DND-41 (cell line): ENCODE measurements around the gene NOC4L.

Experiments
- ATAC-seq: fragments of 200-7000 bp; cut with Tn5 transposase; 3 replicates; pipeline ENCODE4 v1.9.1; 2021; ENCODE audit warnings: low read depth; ENCODE audit not compliant: insufficient read depth
- DNase-seq: peaks from one replicate; pipeline ENCODE4 v3.0.0-alpha.2; 2020
- H2AFZ ChIP-seq: 2 replicates; pipeline ENCODE4 v1.6.0; 2012; ENCODE audit warnings: low read depth, low read length
- H3K27ac ChIP-seq: 2 replicates; pipeline ENCODE4 v1.5.1; 2012; ENCODE audit warnings: low read length, inconsistent platforms
- H3K27me3 ChIP-seq: fragments of 200-600 bp; sonication (generic); 2 replicates; pipeline ENCODE4 v1.6.0; 2012; ENCODE audit warnings: low read length, mild to moderate bottlenecking, inconsistent platforms; ENCODE audit not compliant: insufficient read depth, poor library complexity
- H3K36me3 ChIP-seq: 2 replicates; pipeline ENCODE4 v1.5.1; 2012; ENCODE audit warnings: low read length, inconsistent platforms; ENCODE audit not compliant: insufficient read depth
- H3K4me1 ChIP-seq: 2 replicates; pipeline ENCODE4 v1.5.1; 2012; ENCODE audit warnings: mild to moderate bottlenecking, low read length; ENCODE audit not compliant: insufficient read depth
- H3K4me2 ChIP-seq: 2 replicates; pipeline ENCODE4 v1.6.0; 2012; ENCODE audit warnings: mild to moderate bottlenecking, moderate library complexity, low read length, inconsistent platforms; ENCODE audit not compliant: insufficient read depth
- H3K4me3 ChIP-seq, 2 experiments: fragments of 200-600 bp in 1 of 2; shearing (Covaris generic) in 1 of 2; 2 replicates each; pipeline ENCODE4 v1.5.1; 2012 to 2016; ENCODE audit warnings: inconsistent platforms in 2 of 2, low read length in 2 of 2, mild to moderate bottlenecking in 2 of 2, low read depth in 1 of 2, moderate library complexity in 1 of 2
- H3K79me2 ChIP-seq: 2 replicates; pipeline ENCODE4 v1.6.0; 2012; ENCODE audit warnings: low read length, inconsistent platforms; ENCODE audit not compliant: insufficient read depth
- H3K9ac ChIP-seq: 2 replicates; pipeline ENCODE4 v1.6.0; 2012; ENCODE audit warnings: low read depth, mild to moderate bottlenecking, inconsistent platforms, low read length, moderate library complexity
- H3K9me3 ChIP-seq: 2 replicates; pipeline ENCODE4 v1.5.1; 2012; ENCODE audit warnings: low read length, moderate library complexity, mild to moderate bottlenecking, inconsistent platforms; ENCODE audit not compliant: insufficient read depth, severe bottlenecking
- H4K20me1 ChIP-seq: 2 replicates; pipeline ENCODE4 v1.6.0; 2012; ENCODE audit warnings: low read length; ENCODE audit not compliant: insufficient read depth
- CTCF ChIP-seq: IDR thresholded peaks from 2 replicates; pipeline ENCODE4 v1.5.1; 2012; ENCODE audit warnings: borderline replicate concordance, low read length, moderate library complexity, mild to moderate bottlenecking; ENCODE audit not compliant: poor library complexity, severe bottlenecking; ENCODE audit errors: extremely low read depth
- EZH2 ChIP-seq: IDR thresholded peaks from 3 replicates; pipeline ENCODE4 v1.6.1; 2012; ENCODE audit warnings: borderline replicate concordance, low read depth, mild to moderate bottlenecking, moderate library complexity, low read length, inconsistent platforms; ENCODE audit not compliant: severe bottlenecking

NOC4L gene

GRCh38 chr12:132105467-132105866 lies 38.8 kb upstream of the NOC4L start:
- Histone ChIP-seq H3K4me2 (no peak overlapping the region), H3K4me1 (no peaks in the 10 kb centered on the region), H3K9ac (no peak overlapping the region), H3K4me3 (no peak overlapping the region), H4K20me1 (peaks cover 22% of the 10 kb centered on the region), H3K27ac (no peak overlapping the region), H3K36me3 (peaks cover 58% of the 10 kb centered on the region), H2AFZ (no peak overlapping the region), H3K79me2 (peaks cover 16% of the 10 kb centered on the region), H3K27me3 (no peaks in the 10 kb centered on the region), H3K9me3 (no peaks in the 10 kb centered on the region)
- no peak for TF ChIP-seq EZH2
- no peak for TF ChIP-seq CTCF
- DNase-seq (no peak), ATAC-seq (no peak)

- ATAC-seq (no peak), DNase-seq (no peak)
- peaks cover 61% of the 10 kb centered on the region for H3K36me3 ChIP-seq
Observed at GRCh38 chr12:132106921-132107320, 37.3 kb upstream of the NOC4L start.

DNA sequence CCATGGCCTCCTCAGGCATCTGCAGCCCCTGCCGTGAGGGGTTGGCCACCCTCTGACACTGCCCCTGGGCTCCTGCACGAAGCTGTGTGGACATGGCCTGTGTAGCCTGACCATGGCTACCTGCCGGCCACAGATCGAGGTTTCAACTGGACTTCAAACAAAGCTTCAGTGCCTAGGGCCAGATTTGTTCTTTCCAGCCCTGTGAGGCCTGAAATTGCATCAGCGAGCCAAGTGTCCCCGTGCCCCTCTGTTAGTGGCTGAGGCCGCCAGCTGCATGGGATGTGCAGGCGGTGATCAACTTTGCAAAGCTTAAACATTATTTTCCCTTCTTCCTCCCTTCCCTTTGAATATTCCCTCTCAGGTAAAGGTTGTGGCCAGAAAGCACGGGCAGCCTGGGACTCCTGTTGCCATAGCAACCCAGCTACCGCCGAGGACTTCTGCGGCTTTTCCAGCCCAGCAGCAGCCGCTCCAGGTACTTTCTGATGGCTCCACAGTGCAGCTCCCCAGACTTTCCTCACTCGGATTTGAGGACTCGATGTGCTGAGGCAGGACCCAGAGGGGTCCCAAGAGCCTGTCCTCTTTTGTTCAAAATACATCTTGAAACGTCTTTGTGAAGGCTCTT lies 35.9 kb upstream of the NOC4L start:
- TF ChIP-seq CTCF (no peak), EZH2 (no peak)
- Histone ChIP-seq H2AFZ (no peak overlapping the region), H3K9me3 (no peaks in the 10 kb centered on the region), H3K4me1 (no peaks in the 10 kb centered on the region), H3K79me2 (peaks cover 5% of the 10 kb centered on the region; the same call in 1 of the 2 replicates), H3K4me2 (no peak overlapping the region), H3K27me3 (no peaks in the 10 kb centered on the region), H3K9ac (no peak overlapping the region), H3K36me3 (peaks cover 66% of the 10 kb centered on the region), H4K20me1 (peaks cover 13% of the 10 kb centered on the region), H3K4me3 (no peak overlapping the region), H3K27ac (no peak overlapping the region)
- ATAC-seq (no peak), DNase-seq (no peak)

More at GRCh38 chr12:132106921-132107320, 37.3 kb upstream of the NOC4L start:
- Histone ChIP-seq H3K4me3 (no peak overlapping the region), H4K20me1 (peaks cover 17% of the 10 kb centered on the region), H3K9me3 (no peaks in the 10 kb centered on the region), H3K4me2 (no peak overlapping the region), H3K79me2 (peaks cover 8% of the 10 kb centered on the region; the same call in 1 of the 2 replicates), H3K9ac (no peak overlapping the region), H3K4me1 (no peaks in the 10 kb centered on the region), H3K27me3 (no peaks in the 10 kb centered on the region), H2AFZ (no peak overlapping the region), H3K27ac (no peak overlapping the region)
- TF ChIP-seq EZH2, result no peak
- no peak for TF ChIP-seq CTCF
